ENCODE results near the gene RFX6. TPM values are rescaled to one million over a fixed set of nuclear protein-coding genes. Genes with fewer than 3 reads are reported as not detected.

The RFX6 gene
- polyA plus RNA-seq, 1 of the 3 experiments (the other 2 are of a cell fraction), result not detected

- H2AFZ ChIP-seq (ENCODE audit: low read depth), result no peak overlapping the region
- TF ChIP-seq RCOR1 (IDR thresholded peaks at IDR 0.05; ENCODE audit: low read length) (no peak), POLR2AphosphoS5 (IDR thresholded peaks at IDR 0.05; ENCODE audit: low read depth, low read length) (no peak), FOSL2 (IDR thresholded peaks at IDR 0.05; ENCODE audit: borderline replicate concordance, low read depth) (no peak), RXRA (IDR thresholded peaks at IDR 0.05; ENCODE audit: borderline replicate concordance, low read depth) (no peak), FOXM1 (IDR thresholded peaks at IDR 0.05; ENCODE audit: low read depth) (no peak), MXI1 (IDR thresholded peaks at IDR 0.05; ENCODE audit: low read depth, low read length) (no peak), YY1 (IDR thresholded peaks at IDR 0.05; ENCODE audit: low read depth) (no peak), NRF1 (IDR thresholded peaks at IDR 0.05; ENCODE audit: low read depth, low read length) (no peak), REST (IDR thresholded peaks at IDR 0.05; ENCODE audit: low read depth, low read length) (no peak), JUND (IDR thresholded peaks at IDR 0.05) (no peak), CTCF (IDR thresholded peaks at IDR 0.05) (no peak), CHD2 (IDR thresholded peaks at IDR 0.05; ENCODE audit: low read length, partially characterized antibody) (no peak), MEF2A (IDR thresholded peaks at IDR 0.05; ENCODE audit: borderline replicate concordance, low read depth) (no peak), USF1 (IDR thresholded peaks at IDR 0.05; ENCODE audit: borderline replicate concordance, low read depth) (no peak), IRF3 (IDR thresholded peaks at IDR 0.05; ENCODE audit: low read depth, low read length) (no peak), MAX (IDR thresholded peaks at IDR 0.05; ENCODE audit: low read depth) (no peak), EZH2phosphoT487 (IDR thresholded peaks at IDR 0.05; ENCODE audit: borderline replicate concordance, low read depth) (no peak), ELF1 (IDR thresholded peaks at IDR 0.05) (no peak), TCF12 (IDR thresholded peaks at IDR 0.05) (no peak), TAF1 (IDR thresholded peaks at IDR 0.05; ENCODE audit: borderline replicate concordance, low read depth, low read length) (no peak)
- no peak overlapping the region for H3K4me3 ChIP-seq (ENCODE audit: low read depth in 2 of 2, low read length in 1 of 2)
- no peaks in the 10 kb centered on the region for H3K36me3 ChIP-seq (replicated peaks in 1 of 2; ENCODE audit: control insufficient read depth in 1 of 2, insufficient read depth in 2 of 2, low read length in 1 of 2)
- H3K4me2 ChIP-seq, result no peak overlapping the region
- H3K27me3 ChIP-seq (ENCODE audit: insufficient read depth), result no peaks in the 10 kb centered on the region; the same call in 1 of the 2 replicates
- POLR2A ChIA-PET, result no interaction called here
- H3F3A ChIP-seq (replicated peaks; ENCODE audit: insufficient read depth), result no peaks in the 10 kb centered on the region
- no peaks in the 10 kb centered on the region for H3K79me2 ChIP-seq (ENCODE audit: insufficient read depth)
- no peaks in the 10 kb centered on the region for H3K9me2 ChIP-seq
- H3K9ac ChIP-seq, result no peak overlapping the region
- CTCF ChIA-PET, result no interaction called here
- no peaks in the 10 kb centered on the region for H3K4me1 ChIP-seq (ENCODE audit: control insufficient read depth in 1 of 2, insufficient read depth in 2 of 2, low read depth in 1 of 2, low read length in 1 of 2)
- no peak overlapping the region for H3K27ac ChIP-seq (ENCODE audit: low read depth in 2 of 2, low read length in 1 of 2)
- H4K20me1 ChIP-seq (ENCODE audit: insufficient read depth), result no peaks in the 10 kb centered on the region
- H3K9me3 ChIP-seq, result no peaks in the 10 kb centered on the region
- no peak for DNase-seq
- 1% methylated on average over 2 of the region's 2 CpGs for WGBS (ENCODE audit: low lambda C conversion rate)
These were observed 77.3 kb downstream of the RFX6 start for GRCh38 chr6:116954335-116954734.

Data from SK-N-SH (cell line).